ENCODE results near the gene METTL2B.

GRCh38 chr7:128434413-128435326, 41.9 kb upstream of the METTL2B start:
- TF ChIP-seq EZH2 (IDR thresholded peaks at IDR 0.05; ENCODE audit: insufficient read depth, poor library complexity, severe bottlenecking), result no peak
- TF ChIP-seq EZH2phosphoT487 (IDR thresholded peaks at IDR 0.05; ENCODE audit: insufficient read depth, low read depth), result no peak
